ENCODE results near the gene RPUSD3.
A peak's percentile ranks its signal among the peaks of the same experiment; 100 is the strongest.

GRCh38 chr3:9818666-9819335, 25.0 kb downstream of the RPUSD3 start:
- TF ChIP-seq EGR1 (conservative IDR thresholded peaks at IDR 0.05), result peak; percentile 60
- no peak for TF ChIP-seq RBM39 (optimal IDR thresholded peaks at IDR 0.05; ENCODE audit: low read depth, low read length)
- no peak for TF ChIP-seq CTCF (IDR thresholded peaks at IDR 0.05 in 2 of 3, conservative IDR thresholded peaks at IDR 0.05 in 1 of 3; ENCODE audit: insufficient read depth in 2 of 3, low read depth in 1 of 3, low read length in 3 of 3)
- TF ChIP-seq E2F4 (CRISPR knock-in tag; IDR thresholded peaks at IDR 0.05; ENCODE audit: low read depth), result no peak

Data from K562 (cell line).